ENCODE data around the gene CFAP99.

GRCh38 chr4:2426711-2427275 lies 8.0 kb downstream of the CFAP99 start:
- no peak for TF ChIP-seq CTCF (IDR thresholded peaks at IDR 0.05)
- TF ChIP-seq POLR2A (IDR thresholded peaks at IDR 0.05), result no peak
